ENCODE results near the gene PTPRU. TPM values are rescaled to one million over a fixed set of nuclear protein-coding genes. Genes with fewer than 3 reads are reported as not detected.
A peak's percentile ranks its signal among the peaks of the same experiment; 100 is the strongest.

PTPRU gene
- total and polyA plus RNA-seq, 2 experiments from 2014 or later: 8.0 to 105 TPM

- H3K4me3 Mint-ChIP-seq: peak overlapping the region; percentile 16; the same call in 1 of the 3 replicates
- H3K36me3 Mint-ChIP-seq (ENCODE audit: low read depth): peaks cover 40% of the 10 kb centered on the region
- Histone ChIP-seq H3K4me3 (no peak overlapping the region), H3K4me2 (no peak overlapping the region), H4K20me1 (replicated peaks; ENCODE audit: insufficient read depth) (no peaks in the 10 kb centered on the region; the same call in 1 of the 2 replicates), H3K9me2 (ENCODE audit: insufficient read depth) (no peaks in the 10 kb centered on the region), H3K27ac (ENCODE audit: low read depth) (no peak overlapping the region), H3K4me1 (ENCODE audit: insufficient read depth) (no peaks in the 10 kb centered on the region), H3K79me2 (replicated peaks; ENCODE audit: insufficient read depth) (no peaks in the 10 kb centered on the region), H2AFZ (no peak overlapping the region), H3F3A (replicated peaks; ENCODE audit: low read depth) (peaks cover 8% of the 10 kb centered on the region), H3K36me3 (ENCODE audit: insufficient read depth) (peaks cover 5% of the 10 kb centered on the region), H3K27me3 (ENCODE audit: insufficient read depth) (no peaks in the 10 kb centered on the region)
- TF ChIP-seq CTCF (conservative IDR thresholded peaks at IDR 0.05; ENCODE audit: low read depth in 2 of 2): peak; percentile 99 to 100
- TF ChIP-seq NANOG (IDR thresholded peaks at IDR 0.05; ENCODE audit: borderline replicate concordance): 0 out of 2 replicates have a peak, but pooled peaks have one; percentile 9
- TF ChIP-seq EZH2phosphoT487 (IDR thresholded peaks at IDR 0.05; ENCODE audit: unreplicated experiment): no peak
- TF ChIP-seq JUNB (IDR thresholded peaks at IDR 0.05; ENCODE audit: unreplicated experiment): no peak
- no peak for TF ChIP-seq ZNF331 (CRISPR knock-in tag; IDR thresholded peaks at IDR 0.05; ENCODE audit: low read depth)
- ATAC-seq: peak; percentile 98
- H3K9me3 Mint-ChIP-seq: no peaks in the 10 kb centered on the region
- peak overlapping the region; percentile 74; the same call in 1 of the 2 replicates for H3K27ac Mint-ChIP-seq
- peak; percentile 99 for DNase-seq (ENCODE audit: low spot score)
- H3K4me1 Mint-ChIP-seq: peaks cover 7% of the 10 kb centered on the region
- H3K27me3 Mint-ChIP-seq (ENCODE audit: insufficient read depth, low read depth, poor library complexity): no peaks in the 10 kb centered on the region
Observed at GRCh38 chr1:29202584-29203340, 33.6 kb upstream of the PTPRU start.

GRCh38 chr1:29208442-29208841 is 27.9 kb upstream of the PTPRU start:
- peaks cover 6% of the 10 kb centered on the region; the same call in 1 of the 2 replicates for H3K36me3 ChIP-seq (ENCODE audit: insufficient read depth)
- H3K27ac ChIP-seq (ENCODE audit: low read depth): no peak overlapping the region
- no peaks in the 10 kb centered on the region for H3K9me2 ChIP-seq (ENCODE audit: insufficient read depth)
- no peaks in the 10 kb centered on the region for H3K4me1 ChIP-seq (ENCODE audit: insufficient read depth)
- DNase-seq (ENCODE audit: low spot score): no peak
- H3K4me3 ChIP-seq: no peak overlapping the region
- H3K79me2 ChIP-seq (replicated peaks; ENCODE audit: insufficient read depth): no peaks in the 10 kb centered on the region
- H3K27me3 ChIP-seq (ENCODE audit: insufficient read depth): no peaks in the 10 kb centered on the region
- H3K4me3 Mint-ChIP-seq: no peak overlapping the region
- H2AFZ ChIP-seq: no peak overlapping the region
- no peak for ATAC-seq
- no peak overlapping the region for H3K27ac Mint-ChIP-seq
- H3K9me3 Mint-ChIP-seq: no peaks in the 10 kb centered on the region; the same call in 2 of the 3 replicates
- no peak overlapping the region for H3K4me2 ChIP-seq
- H3K27me3 Mint-ChIP-seq (ENCODE audit: insufficient read depth, low read depth, poor library complexity): peaks cover 6% of the 10 kb centered on the region
- no peaks in the 10 kb centered on the region; the same call in 1 of the 2 replicates for H4K20me1 ChIP-seq (replicated peaks; ENCODE audit: insufficient read depth)
- H3F3A ChIP-seq (replicated peaks; ENCODE audit: low read depth): peaks cover 2% of the 10 kb centered on the region
- H3K4me1 Mint-ChIP-seq: no peaks in the 10 kb centered on the region
- peaks cover 40% of the 10 kb centered on the region for H3K36me3 Mint-ChIP-seq (ENCODE audit: low read depth)
- TF ChIP-seq EZH2phosphoT487 (IDR thresholded peaks at IDR 0.05; ENCODE audit: unreplicated experiment): no peak
- no peak for TF ChIP-seq ZNF331 (CRISPR knock-in tag; IDR thresholded peaks at IDR 0.05; ENCODE audit: low read depth)
- TF ChIP-seq JUNB (IDR thresholded peaks at IDR 0.05; ENCODE audit: unreplicated experiment): no peak
- no peak for TF ChIP-seq NANOG (IDR thresholded peaks at IDR 0.05; ENCODE audit: borderline replicate concordance)
- TF ChIP-seq POLR2AphosphoS5 (IDR thresholded peaks at IDR 0.05; ENCODE audit: low read depth): no peak
- no peak for TF ChIP-seq STAT1 (IDR thresholded peaks at IDR 0.05; ENCODE audit: unreplicated experiment)
- TF ChIP-seq ZNF114 (CRISPR knock-in tag; IDR thresholded peaks at IDR 0.05): no peak
- no peak for TF ChIP-seq CTCF (conservative IDR thresholded peaks at IDR 0.05; ENCODE audit: low read depth in 2 of 2)
- no peak for TF ChIP-seq REST (IDR thresholded peaks at IDR 0.05; ENCODE audit: unreplicated experiment)
- no peak for TF ChIP-seq ETS1 (IDR thresholded peaks at IDR 0.05)

Data from GM23338 (cell line).